ENCODE results near the gene DERA.
"Not testable (repeated sequence)": the region's sequence is repeated elsewhere in the genome, so short reads cannot be mapped to it uniquely, and the experiment has no call there.

DERA gene

GRCh38 chr12:15962760-15963159 is 51.6 kb downstream of the DERA start:
- DNase-seq (ENCODE audit: insufficient read length, low spot score) (no peak), FAIRE-seq (peak; percentile 76)
- no peak for TF ChIP-seq POLR2A (IDR thresholded peaks at IDR 0.05; ENCODE audit: low read depth, low read length)

- no peak for TF ChIP-seq POLR2A (IDR thresholded peaks at IDR 0.05; ENCODE audit: low read depth, low read length)
- FAIRE-seq (no peak), DNase-seq (ENCODE audit: insufficient read length, low spot score) (no peak)
Observed at GRCh38 chr12:15963271-15963670, 52.1 kb downstream of the DERA start.

- DNase-seq (ENCODE audit: insufficient read length, low spot score) (no peak), FAIRE-seq (peak; percentile 61)
- TF ChIP-seq POLR2A (IDR thresholded peaks at IDR 0.05; ENCODE audit: low read depth, low read length), result no peak
Observed at GRCh38 chr12:15966426-15966825, 55.3 kb downstream of the DERA start.

- not testable (repeated sequence) for FAIRE-seq; DNase-seq (ENCODE audit: insufficient read length, low spot score)
Observed at GRCh38 chr12:15967053-15967452, 55.9 kb downstream of the DERA start.

- TF ChIP-seq POLR2A (IDR thresholded peaks at IDR 0.05; ENCODE audit: low read depth, low read length), result no peak
- FAIRE-seq, result no peak
- no peak for DNase-seq (ENCODE audit: insufficient read length, low spot score)
Observed at GRCh38 chr12:15971211-15971610, 60.1 kb downstream of the DERA start.

- TF ChIP-seq POLR2A (IDR thresholded peaks at IDR 0.05; ENCODE audit: low read depth, low read length), result no peak
- FAIRE-seq, result no peak
- DNase-seq (ENCODE audit: insufficient read length, low spot score), result no peak
Observed at GRCh38 chr12:15972894-15973293, 61.8 kb downstream of the DERA start.

- DNase-seq (ENCODE audit: insufficient read length, low spot score) (no peak), FAIRE-seq (peak; percentile 97)
- no peak for TF ChIP-seq POLR2A (IDR thresholded peaks at IDR 0.05; ENCODE audit: low read depth, low read length)
Observed at GRCh38 chr12:15977999-15978951, 67.1 kb downstream of the DERA start.

GRCh38 chr12:15979096-15980092 is 68.3 kb downstream of the DERA start:
- TF ChIP-seq POLR2A (IDR thresholded peaks at IDR 0.05; ENCODE audit: low read depth, low read length), result no peak
- peak; percentile 33 for DNase-seq (ENCODE audit: insufficient read length, low spot score)
- FAIRE-seq, result peak; percentile 61

GRCh38 chr12:15982071-15982470 is 70.9 kb downstream of the DERA start:
- DNase-seq (ENCODE audit: insufficient read length, low spot score) (no peak), FAIRE-seq (no peak)
- no peak for TF ChIP-seq POLR2A (IDR thresholded peaks at IDR 0.05; ENCODE audit: low read depth, low read length)

- DNase-seq (ENCODE audit: insufficient read length, low spot score) (no peak), FAIRE-seq (peak; percentile 76)
- TF ChIP-seq POLR2A (IDR thresholded peaks at IDR 0.05; ENCODE audit: low read depth, low read length), result no peak
Observed at GRCh38 chr12:15982471-15982870, 71.3 kb downstream of the DERA start.

GRCh38 chr12:15982921-15983320 is 71.8 kb downstream of the DERA start:
- FAIRE-seq (no peak), DNase-seq (ENCODE audit: insufficient read length, low spot score) (no peak)
- TF ChIP-seq POLR2A (IDR thresholded peaks at IDR 0.05; ENCODE audit: low read depth, low read length), result no peak

- FAIRE-seq, result peak; percentile 15
- DNase-seq (ENCODE audit: insufficient read length, low spot score), result no peak
- TF ChIP-seq POLR2A (IDR thresholded peaks at IDR 0.05; ENCODE audit: low read depth, low read length), result no peak
Observed at GRCh38 chr12:15984097-15984800, 73.1 kb downstream of the DERA start.

- no peak for TF ChIP-seq POLR2A (IDR thresholded peaks at IDR 0.05; ENCODE audit: low read depth, low read length)
- FAIRE-seq, result no peak
- DNase-seq (ENCODE audit: insufficient read length, low spot score), result no peak
Observed at GRCh38 chr12:15984963-15985362, 73.8 kb downstream of the DERA start.
